GM18907 (cell line): ENCODE measurements around the gene CLEC14A.

Experiments used
- ATAC-seq: cut with Tn5 transposase; IDR thresholded peaks from one replicate; pipeline ENCODE4 v1.9.1; 2021; ENCODE audit warnings: mild to moderate bottlenecking, moderate library complexity; ENCODE audit not compliant: unreplicated experiment

CLEC14A gene, protein sequence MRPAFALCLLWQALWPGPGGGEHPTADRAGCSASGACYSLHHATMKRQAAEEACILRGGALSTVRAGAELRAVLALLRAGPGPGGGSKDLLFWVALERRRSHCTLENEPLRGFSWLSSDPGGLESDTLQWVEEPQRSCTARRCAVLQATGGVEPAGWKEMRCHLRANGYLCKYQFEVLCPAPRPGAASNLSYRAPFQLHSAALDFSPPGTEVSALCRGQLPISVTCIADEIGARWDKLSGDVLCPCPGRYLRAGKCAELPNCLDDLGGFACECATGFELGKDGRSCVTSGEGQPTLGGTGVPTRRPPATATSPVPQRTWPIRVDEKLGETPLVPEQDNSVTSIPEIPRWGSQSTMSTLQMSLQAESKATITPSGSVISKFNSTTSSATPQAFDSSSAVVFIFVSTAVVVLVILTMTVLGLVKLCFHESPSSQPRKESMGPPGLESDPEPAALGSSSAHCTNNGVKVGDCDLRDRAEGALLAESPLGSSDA

DNA sequence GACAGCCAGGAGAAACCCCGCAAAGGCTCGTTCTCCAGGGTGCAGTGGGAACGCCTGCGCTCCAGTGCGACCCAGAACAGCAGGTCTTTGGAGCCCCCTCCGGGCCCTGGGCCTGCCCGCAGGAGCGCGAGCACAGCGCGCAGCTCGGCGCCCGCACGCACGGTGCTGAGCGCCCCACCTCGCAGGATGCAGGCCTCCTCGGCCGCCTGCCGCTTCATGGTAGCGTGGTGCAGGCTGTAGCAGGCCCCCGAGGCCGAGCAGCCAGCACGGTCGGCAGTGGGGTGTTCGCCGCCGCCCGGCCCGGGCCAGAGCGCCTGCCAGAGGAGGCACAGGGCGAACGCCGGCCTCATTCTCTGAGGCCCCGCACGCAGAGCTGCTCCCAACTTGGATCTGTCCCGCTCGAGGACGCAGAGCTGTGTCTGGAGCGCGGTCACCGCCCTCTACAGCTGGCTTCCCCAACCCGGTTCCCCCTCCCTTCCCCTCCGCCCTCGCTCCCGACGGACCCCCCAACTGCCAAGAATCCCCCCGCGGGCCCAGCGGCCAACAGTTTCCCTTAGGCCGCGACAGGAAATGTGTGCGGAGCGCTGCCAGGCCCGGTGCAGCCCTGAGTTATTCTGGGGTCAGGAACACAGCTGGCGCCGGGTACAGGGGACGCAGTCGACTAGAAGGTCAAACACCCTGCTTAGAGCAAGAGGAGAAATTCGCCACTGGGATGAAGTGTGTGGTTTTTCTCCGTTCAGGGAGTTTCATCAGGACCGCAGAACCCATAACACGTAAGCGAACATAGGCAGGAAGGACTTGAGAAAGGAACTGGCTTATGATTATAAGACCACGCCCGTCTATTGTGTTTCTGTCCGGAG is at the start of gene CLEC14A:
CLEC14A (minus strand) TSS at position 421 of the 860 bp plus-strand sequence; CDS start at position 350, 71 bp downstream.
- ATAC-seq = peak; percentile 62

DNA sequence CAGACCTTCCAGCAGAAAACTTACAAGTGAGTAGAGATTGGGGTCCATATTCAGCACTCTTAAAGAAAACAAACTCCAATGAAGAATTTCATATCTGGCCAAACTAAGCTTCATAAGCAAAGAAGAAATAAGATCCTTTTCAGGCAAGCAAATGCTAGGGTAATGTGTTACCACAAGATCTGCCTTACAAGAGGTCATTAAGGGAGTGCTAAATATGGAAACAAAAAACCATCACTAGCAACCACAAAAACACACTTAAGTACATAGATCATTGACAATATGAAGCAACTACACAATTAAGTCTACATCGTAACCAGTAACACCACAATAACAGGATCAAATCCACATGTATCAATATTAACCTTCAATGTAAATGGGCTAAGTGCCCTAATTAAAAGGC is 47.1 kb upstream of the CLEC14A start:
- ATAC-seq = no peak

DNA sequence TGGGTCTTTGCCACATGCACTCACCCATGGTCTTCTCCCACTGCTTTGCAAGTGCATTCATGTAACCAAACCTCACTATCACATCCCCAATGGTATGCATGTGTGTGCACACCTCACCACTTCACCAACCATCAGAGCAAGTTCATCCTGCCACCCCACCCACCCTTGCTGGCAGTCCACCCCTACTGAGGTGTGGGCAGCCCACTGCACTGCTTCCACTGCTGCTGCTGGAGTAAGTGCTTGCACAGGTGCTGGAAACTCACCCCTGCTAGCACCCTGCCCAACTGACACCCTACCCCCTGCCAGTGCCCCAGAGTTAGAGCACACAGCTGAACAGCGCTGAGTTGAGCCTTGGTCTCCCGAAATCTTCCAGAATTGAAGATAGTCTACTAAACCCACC is 46.1 kb upstream of the CLEC14A start:
- ATAC-seq = no peak

DNA sequence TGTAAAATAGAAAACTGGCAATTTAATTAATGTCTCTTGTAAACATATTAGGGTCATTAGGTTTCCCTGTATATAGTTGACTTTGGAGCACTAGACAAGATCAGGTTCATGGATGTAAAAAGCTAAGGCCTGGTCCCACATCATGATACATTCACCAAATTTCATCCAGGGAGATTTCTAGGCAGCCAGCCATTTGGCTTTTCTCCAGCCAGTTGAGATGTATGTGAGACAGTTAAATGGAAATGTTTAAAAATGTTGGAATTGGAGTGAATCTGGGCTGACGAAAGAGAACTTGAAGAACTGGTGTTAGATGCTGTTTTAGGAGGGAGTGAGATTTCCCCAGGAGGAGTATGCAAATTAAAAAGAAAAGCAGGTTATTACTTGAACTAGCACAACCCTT is 41.8 kb upstream of the CLEC14A start:
- ATAC-seq = no peak

DNA sequence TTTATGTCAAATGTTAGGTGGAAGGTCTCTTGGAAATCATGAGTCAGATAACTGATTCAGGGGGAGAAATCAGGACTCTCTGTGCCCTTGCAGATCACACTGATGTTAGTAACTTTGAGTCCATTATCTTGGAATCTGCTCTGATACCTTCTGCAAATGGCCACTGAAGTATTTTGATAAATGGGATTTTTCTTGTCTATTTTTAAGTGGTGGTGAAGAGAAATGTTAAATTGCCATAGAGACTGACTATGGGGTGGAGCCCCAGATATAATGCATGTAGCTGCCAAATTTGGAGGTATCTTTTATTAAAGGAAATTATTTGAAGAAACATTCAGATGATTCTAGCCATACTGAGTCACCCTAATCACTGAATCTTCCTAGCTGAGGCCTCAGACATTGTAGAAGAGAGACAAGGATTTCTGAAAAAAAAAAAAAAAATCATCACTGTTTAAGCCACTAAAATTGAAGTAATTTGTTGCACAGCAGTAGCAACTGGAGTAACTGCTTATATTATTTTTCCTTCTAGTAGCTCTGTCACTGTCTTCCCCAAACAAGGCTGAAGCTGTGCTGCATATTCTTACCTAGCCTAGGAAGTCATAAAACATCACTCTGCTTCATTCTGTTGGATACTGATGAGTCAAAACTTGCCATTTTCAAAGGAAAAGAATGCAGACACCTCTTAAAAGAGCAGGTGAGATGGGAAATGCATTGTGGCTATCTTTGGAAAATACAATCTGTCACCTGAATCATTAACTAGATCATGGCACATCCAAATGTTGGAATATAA is 36.0 kb upstream of the CLEC14A start:
- ATAC-seq = no peak

DNA sequence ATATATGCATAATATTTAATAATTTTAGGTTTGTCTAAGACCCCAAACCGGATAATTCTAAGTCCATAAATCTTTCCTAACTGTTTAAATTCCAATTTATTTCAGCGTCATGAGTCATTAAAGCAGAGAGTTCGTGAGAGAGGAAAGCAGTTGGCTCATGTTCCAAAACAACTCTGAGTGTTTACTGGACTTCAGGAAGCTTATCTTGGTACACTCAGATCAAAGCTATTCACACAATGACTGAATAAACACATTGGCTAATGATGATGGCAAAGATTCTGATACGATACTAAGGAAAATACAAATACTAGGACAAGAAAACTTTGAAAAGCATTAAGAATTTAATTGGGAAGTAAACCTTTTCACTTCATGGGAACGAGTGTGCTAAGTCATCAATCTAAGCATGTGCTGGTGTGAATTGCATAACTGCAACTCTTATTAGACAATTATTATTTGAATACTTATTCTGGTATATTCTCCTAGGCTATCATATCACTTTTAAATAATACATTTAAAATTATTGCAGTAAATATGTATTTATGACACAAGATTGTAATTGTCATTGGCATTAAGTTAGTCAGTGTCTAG is 34.8 kb upstream of the CLEC14A start:
- no peak for ATAC-seq

DNA sequence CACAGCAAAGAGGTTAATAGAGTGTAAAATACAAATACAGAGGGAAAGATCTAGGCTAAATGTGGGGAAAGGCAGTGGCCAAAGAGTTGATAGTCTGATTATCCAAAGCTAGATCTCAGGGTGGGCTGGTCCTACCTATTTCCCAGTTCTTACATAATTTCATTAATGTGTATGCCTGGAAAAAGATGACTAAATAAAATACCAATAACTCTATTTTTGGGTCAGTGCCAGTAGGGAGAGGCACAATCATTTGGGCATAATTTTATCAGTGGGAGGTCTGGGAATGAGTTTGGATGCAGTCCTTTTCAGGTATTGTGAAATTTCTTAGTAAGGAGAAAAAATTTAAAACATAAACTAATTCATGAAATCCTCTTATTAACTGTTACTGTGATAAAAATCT is 30.6 kb upstream of the CLEC14A start:
- no peak for ATAC-seq

DNA sequence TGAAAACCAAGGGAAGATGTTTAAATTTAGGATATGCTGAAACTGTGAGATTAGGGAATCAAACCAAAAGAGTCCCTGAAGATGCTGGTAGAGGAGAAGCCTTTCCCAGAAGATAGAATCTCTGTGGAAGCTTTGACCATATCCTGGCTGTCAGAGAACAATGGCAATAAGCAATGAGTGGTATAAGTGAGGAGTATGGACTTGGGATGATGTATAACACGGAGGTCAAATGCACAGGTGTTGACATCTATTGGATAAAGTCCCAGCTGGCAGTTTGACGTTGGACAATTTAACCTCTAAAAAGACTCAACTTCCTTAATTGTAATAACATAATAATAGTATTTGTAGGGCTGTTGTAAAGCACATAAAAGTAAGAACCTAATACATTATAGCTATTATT is 30.1 kb upstream of the CLEC14A start:
- no peak for ATAC-seq

DNA sequence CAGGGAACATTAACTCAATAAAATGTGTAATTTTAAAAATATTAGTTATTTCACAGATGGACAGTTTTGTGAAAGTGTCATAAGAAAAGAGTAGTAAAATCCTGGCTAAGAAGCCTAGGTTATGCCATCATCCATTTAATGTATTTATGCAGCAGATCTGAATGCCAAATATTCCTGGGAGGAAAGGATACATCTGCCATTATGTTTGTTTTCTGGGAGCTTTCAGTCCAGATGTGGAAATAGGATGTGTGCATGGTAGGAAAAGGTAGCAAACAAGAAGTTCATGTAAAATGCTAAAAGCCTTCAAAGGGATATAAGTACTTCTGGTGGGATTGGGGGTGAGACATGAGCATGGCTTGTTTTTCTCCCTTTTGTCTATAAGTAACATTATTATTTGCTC is 27.0 kb upstream of the CLEC14A start:
- no peak for ATAC-seq

DNA sequence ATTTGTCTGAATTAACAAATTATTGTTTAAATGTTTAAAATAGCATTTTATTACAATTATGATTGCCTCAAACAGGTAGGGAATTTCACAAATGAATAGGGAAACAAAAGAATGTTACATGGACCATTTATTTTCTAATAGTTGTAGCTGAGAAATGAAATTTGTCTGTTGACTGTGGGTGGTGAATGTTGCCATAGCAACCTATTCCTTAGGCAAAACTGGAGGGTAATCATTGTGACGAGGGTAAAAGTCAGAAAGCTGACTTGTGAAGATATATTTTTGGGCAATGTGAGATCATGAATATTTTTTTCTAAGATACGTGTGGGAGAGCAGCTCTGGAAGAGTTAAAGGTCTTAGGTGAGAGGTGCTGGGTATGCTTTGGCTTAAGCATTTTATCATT is 24.2 kb upstream of the CLEC14A start:
- no peak for ATAC-seq

DNA sequence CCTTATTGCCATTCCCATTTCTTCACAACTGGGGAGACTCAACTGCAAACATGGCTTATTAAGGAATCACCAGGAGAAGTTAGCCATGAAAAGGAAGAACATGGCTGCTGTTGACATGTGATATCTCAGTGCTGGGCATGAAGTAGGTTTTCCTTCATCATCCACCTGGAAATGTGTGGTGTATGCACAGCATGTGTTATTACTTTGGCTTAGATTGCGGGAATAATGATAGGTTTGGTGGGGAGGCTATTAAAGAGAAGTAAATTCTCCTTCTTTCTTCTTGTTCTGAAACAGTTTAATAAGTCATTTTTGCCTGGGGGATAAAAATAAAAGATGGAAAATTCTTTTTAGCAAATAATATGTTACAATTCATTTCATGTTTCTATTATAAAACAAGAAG is 23.7 kb upstream of the CLEC14A start:
- no peak for ATAC-seq

DNA sequence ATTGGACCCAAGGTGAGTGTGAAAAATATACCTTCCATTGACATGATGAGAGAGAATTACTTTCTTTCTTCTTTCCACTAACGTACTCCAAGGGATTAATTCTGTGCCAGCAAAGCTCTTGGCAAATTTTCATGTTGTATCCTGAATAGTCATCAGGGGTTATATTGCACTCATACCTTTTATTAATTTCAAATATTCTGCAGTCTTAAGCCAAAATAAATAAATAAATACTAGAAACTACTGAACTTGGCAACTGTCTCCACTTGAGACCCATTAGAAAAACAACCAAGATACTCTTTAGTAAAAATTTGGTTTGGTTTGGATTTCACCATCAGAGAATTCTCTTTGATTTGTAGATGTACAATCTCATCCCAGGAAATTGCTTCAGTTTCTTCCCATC is 22.1 kb upstream of the CLEC14A start:
- no peak for ATAC-seq

DNA sequence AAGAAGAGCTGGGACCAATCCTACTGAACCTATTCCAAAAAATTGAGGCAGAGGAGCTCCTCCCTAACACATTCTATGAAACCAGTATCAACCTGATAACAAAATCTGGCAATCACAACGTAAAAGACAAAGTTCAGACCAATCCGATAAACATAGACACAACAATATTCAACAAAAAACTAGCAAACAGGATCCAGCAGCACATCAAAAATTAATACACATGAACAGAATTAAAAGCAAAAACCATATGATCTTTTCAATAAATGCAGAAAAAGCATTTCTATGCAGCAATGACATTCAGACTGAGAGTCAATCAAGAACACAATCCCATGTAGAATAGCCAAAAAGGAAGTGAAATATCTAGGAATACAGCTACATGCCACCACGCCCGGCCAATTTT is 7.0 kb upstream of the CLEC14A start:
- no peak for ATAC-seq

DNA sequence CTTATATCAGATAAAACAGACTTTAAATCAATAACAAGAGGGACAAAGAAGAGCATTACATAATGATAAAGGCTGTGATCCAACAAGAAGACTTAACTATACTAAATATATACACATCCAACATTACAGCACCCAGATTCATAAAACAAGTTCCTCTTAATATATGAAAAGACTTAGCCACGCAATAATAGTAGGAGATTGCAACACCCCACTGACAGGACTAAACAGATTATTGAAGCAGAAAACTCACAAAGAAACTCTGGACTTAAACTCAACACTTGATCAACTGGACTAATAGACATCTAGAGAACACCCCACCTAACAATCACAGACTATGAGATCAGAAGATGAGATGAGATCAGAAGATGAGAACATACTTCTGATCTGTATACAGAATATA is 5.7 kb upstream of the CLEC14A start:
- ATAC-seq = no peak

DNA sequence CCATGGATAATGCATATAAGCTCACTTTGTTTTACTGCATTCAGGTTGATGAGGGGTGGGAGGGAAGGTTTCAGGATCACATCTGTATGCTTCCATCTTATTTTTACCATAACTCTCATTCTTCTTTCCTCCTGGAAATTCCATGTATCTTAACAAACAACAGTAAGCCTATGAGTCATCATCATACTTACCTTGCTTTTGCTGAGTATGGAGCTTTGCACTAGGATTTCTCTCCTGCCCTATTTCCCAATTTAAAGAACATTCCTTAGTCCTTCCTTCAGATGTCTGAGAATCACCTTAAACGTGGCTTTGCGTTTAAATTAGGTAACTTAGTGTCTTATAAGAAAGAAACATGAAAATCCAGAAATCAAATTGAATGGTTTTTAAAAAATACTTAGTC is 1.6 kb upstream of the CLEC14A start:
- no peak for ATAC-seq

DNA sequence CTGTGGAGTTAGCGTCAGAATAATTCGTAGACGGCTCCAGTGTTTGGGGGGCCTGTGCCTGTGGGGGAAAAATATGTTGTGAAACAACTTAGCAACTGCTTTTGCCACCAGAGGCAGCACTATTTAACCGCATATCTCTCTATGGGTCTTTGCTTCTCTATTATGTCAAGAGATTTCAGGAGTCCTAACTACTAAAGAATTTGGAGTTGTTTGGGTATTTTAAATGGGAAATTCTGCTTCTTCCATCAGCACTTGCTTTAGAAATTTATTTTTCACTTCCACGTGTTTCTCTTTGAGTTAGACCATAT is 594 bp upstream of the CLEC14A start:
- ATAC-seq = no peak

DNA sequence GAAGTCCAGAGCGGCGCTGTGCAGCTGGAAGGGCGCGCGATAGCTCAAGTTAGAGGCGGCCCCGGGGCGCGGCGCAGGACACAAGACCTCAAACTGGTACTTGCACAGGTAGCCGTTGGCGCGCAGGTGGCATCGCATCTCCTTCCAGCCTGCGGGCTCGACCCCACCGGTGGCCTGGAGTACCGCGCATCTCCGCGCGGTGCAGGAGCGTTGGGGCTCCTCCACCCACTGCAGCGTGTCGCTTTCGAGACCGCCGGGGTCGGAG is 553 bp downstream of the CLEC14A start:
- peak; percentile 34 for ATAC-seq

DNA sequence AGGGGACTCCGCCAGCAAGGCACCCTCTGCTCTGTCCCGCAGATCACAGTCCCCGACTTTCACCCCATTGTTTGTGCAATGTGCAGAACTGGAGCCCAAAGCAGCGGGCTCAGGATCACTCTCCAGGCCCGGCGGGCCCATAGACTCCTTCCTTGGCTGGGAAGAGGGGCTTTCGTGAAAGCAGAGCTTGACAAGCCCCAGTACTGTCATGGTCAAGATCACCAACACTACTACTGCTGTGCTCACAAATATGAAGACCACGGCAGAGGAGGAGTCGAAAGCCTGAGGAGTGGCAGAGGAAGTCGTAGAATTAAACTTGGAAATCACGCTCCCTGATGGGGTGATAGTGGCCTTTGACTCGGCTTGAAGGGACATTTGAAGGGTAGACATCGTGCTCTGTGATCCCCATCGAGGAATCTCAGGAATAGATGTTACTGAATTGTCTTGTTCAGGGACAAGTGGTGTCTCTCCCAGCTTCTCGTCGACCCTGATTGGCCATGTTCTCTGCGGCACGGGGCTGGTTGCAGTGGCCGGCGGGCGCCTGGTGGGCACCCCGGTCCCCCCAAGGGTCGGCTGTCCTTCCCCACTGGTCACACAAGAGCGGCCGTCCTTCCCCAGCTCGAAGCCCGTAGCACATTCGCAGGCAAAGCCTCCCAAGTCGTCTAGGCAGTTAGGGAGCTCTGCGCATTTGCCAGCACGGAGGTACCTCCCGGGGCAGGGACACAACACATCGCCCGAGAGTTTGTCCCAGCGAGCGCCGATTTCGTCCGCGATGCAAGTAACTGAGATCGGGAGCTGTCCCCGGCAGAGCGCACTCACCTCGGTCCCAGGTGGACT is 1.1 kb downstream of the CLEC14A start:
- ATAC-seq = no peak

DNA sequence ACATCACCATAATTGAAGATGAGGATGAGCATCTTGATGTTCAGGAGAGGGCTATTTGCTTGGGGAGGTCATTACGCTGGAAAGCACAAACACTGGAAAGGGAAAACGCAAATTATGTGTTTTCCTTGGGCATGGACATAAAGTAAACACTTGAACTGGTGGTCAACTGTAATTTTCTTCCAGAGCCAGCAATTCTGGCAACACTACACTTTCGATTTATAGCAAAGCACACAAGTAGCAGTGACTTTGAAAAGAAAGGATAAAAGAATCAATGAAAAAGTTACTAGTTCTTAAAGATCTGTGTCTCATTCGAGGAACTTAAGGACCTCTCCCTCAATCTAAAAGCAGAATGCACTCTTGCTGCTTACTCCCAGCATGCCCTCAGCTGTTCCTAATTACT is 2.2 kb downstream of the CLEC14A start:
- ATAC-seq = no peak

DNA sequence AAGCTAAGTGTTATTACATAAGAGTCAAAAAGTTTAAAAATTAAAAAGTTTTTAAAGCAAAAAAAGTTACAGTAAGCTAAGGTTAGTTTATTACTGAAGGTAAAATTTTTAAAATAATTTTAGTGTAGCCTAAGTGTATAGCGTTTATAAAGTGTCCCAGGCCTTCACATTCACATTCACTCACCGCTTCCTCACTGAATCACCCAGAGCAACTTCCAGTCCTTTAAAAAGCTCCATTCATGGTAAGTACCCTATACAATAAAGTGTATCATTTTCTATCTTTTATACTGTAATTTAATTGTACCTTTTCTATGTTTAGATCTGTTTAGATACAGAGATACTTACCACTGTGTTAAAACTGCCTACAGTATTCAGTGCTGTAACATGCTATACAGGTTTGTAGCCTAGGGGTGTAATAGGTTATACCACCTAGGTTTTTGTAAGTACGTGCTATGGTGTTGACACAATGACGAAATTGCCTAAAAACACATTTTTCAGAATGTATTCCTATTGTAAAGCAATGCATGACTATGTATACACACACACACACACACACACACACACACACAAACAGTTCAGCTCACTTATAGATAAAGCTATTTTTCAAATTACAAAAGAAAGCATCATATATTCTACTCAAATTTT is 3.7 kb downstream of the CLEC14A start:
- no peak for ATAC-seq
